GM23338 (cell line): Measurements from ENCODE around the gene WNT7A. TPM values are rescaled to one million over a fixed set of nuclear protein-coding genes. Genes with fewer than 3 reads are reported as not detected.
A peak's percentile ranks its signal among the peaks of the same experiment; 100 is the strongest.

Experiments used
- ATAC-seq: fragments of 200-7000 bp; cut with Tn5 transposase; 3 replicates; pipeline ENCODE4 v1.9.1; 2020
- DNase-seq: peaks from one replicate; pipeline ENCODE4 v3.0.0-alpha.2; 2015; ENCODE audit warnings: low spot score
- H2AFZ ChIP-seq: fragments of 200-600 bp; sonication (generic); 2 replicates; pipeline ENCODE4 v1.8.0; 2016; ENCODE audit warnings: antibody characterized with exemption, mild to moderate bottlenecking, moderate library complexity
- H3F3A ChIP-seq: fragments of 200-600 bp; sonication (generic); replicated peaks from 2 replicates; pipeline ENCODE4 v1.8.0; 2017; ENCODE audit warnings: antibody characterized with exemption, mixed run types, low read depth
- H3K27ac ChIP-seq: fragments of 200-600 bp; sonication (generic); 2 replicates; pipeline ENCODE4 v1.6.1; 2016; ENCODE audit warnings: low read depth
- H3K27me3 ChIP-seq: fragments of 200-600 bp; sonication (generic); 2 replicates; pipeline ENCODE4 v1.8.0; 2016; ENCODE audit warnings: mild to moderate bottlenecking, mixed run types, moderate library complexity; ENCODE audit not compliant: insufficient read depth
- H3K36me3 ChIP-seq: fragments of 200-600 bp; sonication (generic); 2 replicates; pipeline ENCODE4 v1.8.0; 2016; ENCODE audit warnings: mild to moderate bottlenecking; ENCODE audit not compliant: insufficient read depth
- H3K4me1 ChIP-seq: fragments of 200-600 bp; sonication (generic); 2 replicates; pipeline ENCODE4 v1.8.0; 2016; ENCODE audit warnings: mild to moderate bottlenecking, moderate library complexity; ENCODE audit not compliant: insufficient read depth
- H3K4me2 ChIP-seq: fragments of 200-600 bp; sonication (generic); 2 replicates; pipeline ENCODE4 v1.7.1; 2017; ENCODE audit warnings: mixed run types
- H3K4me3 ChIP-seq: fragments of 200-600 bp; sonication (generic); 2 replicates; pipeline ENCODE4 v1.6.1; 2016; ENCODE audit warnings: mixed run types
- H3K79me2 ChIP-seq: fragments of 200-600 bp; sonication (generic); replicated peaks from 2 replicates; pipeline ENCODE4 v1.8.0; 2017; ENCODE audit warnings: mild to moderate bottlenecking; ENCODE audit not compliant: insufficient read depth
- H3K9me2 ChIP-seq: fragments of 200-600 bp; sonication (generic); 2 replicates; pipeline ENCODE4 v1.8.0; 2017; ENCODE audit not compliant: insufficient read depth
- H4K20me1 ChIP-seq: fragments of 200-600 bp; sonication (generic); replicated peaks from 2 replicates; pipeline ENCODE4 v1.8.0; 2017; ENCODE audit warnings: mild to moderate bottlenecking; ENCODE audit not compliant: insufficient read depth
- H3K27ac Mint-ChIP-seq: 2 replicates; pipeline ENCODE4 v1.8.0; 2020; ENCODE audit warnings: inconsistent platforms, mild to moderate bottlenecking, moderate library complexity, mixed read lengths
- H3K27me3 Mint-ChIP-seq: 3 replicates; pipeline ENCODE4 v1.8.0; 2022; ENCODE audit warnings: low read depth, mild to moderate bottlenecking, moderate library complexity, mixed read lengths, inconsistent platforms; ENCODE audit not compliant: insufficient read depth, poor library complexity
- H3K36me3 Mint-ChIP-seq: 3 replicates; pipeline ENCODE4 v1.8.0; 2021; ENCODE audit warnings: low read depth, mild to moderate bottlenecking, inconsistent platforms, moderate library complexity, mixed read lengths
- H3K4me1 Mint-ChIP-seq: 3 replicates; pipeline ENCODE4 v1.8.0; 2020; ENCODE audit warnings: mild to moderate bottlenecking, inconsistent platforms, mixed read lengths
- H3K4me3 Mint-ChIP-seq: 3 replicates; pipeline ENCODE4 v1.8.0; 2021; ENCODE audit warnings: moderate library complexity, mild to moderate bottlenecking, inconsistent platforms, mixed read lengths
- H3K9me3 Mint-ChIP-seq: 3 replicates; pipeline ENCODE4 v1.8.0; 2020; ENCODE audit warnings: moderate library complexity, mild to moderate bottlenecking, inconsistent platforms, mixed read lengths
- CREB1 ChIP-seq: fragments of 250-450 bp; sonication (Bioruptor Pico); IDR thresholded peaks from 2 replicates; pipeline ENCODE4 v1.5.0; 2020; ENCODE audit warnings: low read depth, mild to moderate bottlenecking, moderate library complexity
- EZH2phosphoT487 ChIP-seq: fragments of 200-600 bp; sonication (generic); IDR thresholded peaks from one replicate; pipeline ENCODE4 v1.8.1; 2018; ENCODE audit warnings: antibody characterized with exemption; ENCODE audit not compliant: unreplicated experiment
- POLR2AphosphoS5 ChIP-seq: IDR thresholded peaks from 2 replicates; pipeline ENCODE4 v1.6.1; 2016; ENCODE audit warnings: antibody characterized with exemption, low read depth
- REST ChIP-seq: IDR thresholded peaks from one replicate; pipeline ENCODE4 v1.6.1; 2018; ENCODE audit warnings: antibody characterized with exemption; ENCODE audit not compliant: unreplicated experiment
- STAT1 ChIP-seq: IDR thresholded peaks from one replicate; pipeline ENCODE4 v1.6.1; 2016; ENCODE audit warnings: antibody characterized with exemption; ENCODE audit not compliant: unreplicated experiment
- ZNF114 ChIP-seq: fragments of 250-450 bp; sonication (Bioruptor Pico); IDR thresholded peaks from 2 replicates; pipeline ENCODE4 v1.5.0; 2020; ENCODE audit warnings: mild to moderate bottlenecking, moderate library complexity
- ZNF331 ChIP-seq: fragments of 250-450 bp; sonication (Bioruptor Pico); IDR thresholded peaks from 2 replicates; pipeline ENCODE4 v1.5.0; 2020; ENCODE audit warnings: low read depth, mild to moderate bottlenecking, moderate library complexity
- polyA plus RNA-seq: library from polyadenylated mRNA; unstranded; fragments of >200 nt; fragmentation: Nextera tagmentation; extraction: Ambion mirVana; gene quantifications from 2 replicates; pipeline ENCODE4 v1.2.1, GENCODE V29; 2016
- total RNA-seq: library from RNA; depleted of rRNA; stranded (reverse); fragments of >200 nt; shearing (Covaris generic); gene quantifications from 2 replicates; pipeline ENCODE4 v1.2.3, GENCODE V29; 2014

The WNT7A gene
- total and polyA plus RNA-seq, 2 experiments from 2014 or later: not detected

- no peak for TF ChIP-seq REST
- TF ChIP-seq ZNF331 (CRISPR knock-in tag): no peak
- no peak for TF ChIP-seq EZH2phosphoT487
- no peak for TF ChIP-seq POLR2AphosphoS5
- TF ChIP-seq ZNF114 (CRISPR knock-in tag): no peak
- no peak for TF ChIP-seq CREB1 (CRISPR knock-in tag)
These were observed 14.8 kb downstream of the WNT7A start (continued) for GRCh38 chr3:13865106-13865505.

GRCh38 chr3:13863965-13864595 is 15.8 kb downstream of the WNT7A start:
- Histone ChIP-seq H3K4me3 (no peak overlapping the region), H3K79me2 (no peaks in the 10 kb centered on the region), H3K36me3 (no peaks in the 10 kb centered on the region), H3K27ac (no peak overlapping the region), H3K9me2 (no peaks in the 10 kb centered on the region; the same call in 1 of the 2 replicates), H4K20me1 (no peaks in the 10 kb centered on the region), H3K4me1 (no peaks in the 10 kb centered on the region), H2AFZ (peak overlapping the region; percentile 76; the same call in 1 of the 2 replicates), H3K27me3 (no peaks in the 10 kb centered on the region), H3F3A (no peaks in the 10 kb centered on the region), H3K4me2 (no peak overlapping the region)
- DNase-seq: no peak
- peaks cover 14% of the 10 kb centered on the region; the same call in 2 of the 3 replicates for H3K4me1 Mint-ChIP-seq
- H3K27ac Mint-ChIP-seq: no peak overlapping the region
- ATAC-seq: no peak
- TF ChIP-seq REST (no peak), ZNF331 (CRISPR knock-in tag) (no peak), STAT1 (no peak), POLR2AphosphoS5 (no peak)
- H3K36me3 Mint-ChIP-seq: no peaks in the 10 kb centered on the region
- peaks cover 13% of the 10 kb centered on the region for H3K27me3 Mint-ChIP-seq
- no peaks in the 10 kb centered on the region; the same call in 2 of the 3 replicates for H3K9me3 Mint-ChIP-seq
- H3K4me3 Mint-ChIP-seq: no peak overlapping the region
